CD4-positive, alpha-beta T cell treated with Interleukin-4 for 4 hours (primary cell): ENCODE results near the gene VPS33B.
A peak's percentile ranks its signal among the peaks of the same experiment; 100 is the strongest.

Experiments used
- DNase-seq: peaks from one replicate; pipeline ENCODE4 v3.0.0-alpha.2; 2020

VPS33B gene

GRCh38 chr15:90970274-90970673 is 52.1 kb downstream of the VPS33B start:
- no peak for DNase-seq

GRCh38 chr15:90968434-90968833 is 54.0 kb downstream of the VPS33B start:
- DNase-seq = no peak

- no peak for DNase-seq
Observed at GRCh38 chr15:90967206-90967605, 55.2 kb downstream of the VPS33B start.

GRCh38 chr15:90966262-90966661 is 56.1 kb downstream of the VPS33B start:
- DNase-seq = no peak

- no peak for DNase-seq
Observed at GRCh38 chr15:90962021-90962420, 60.4 kb downstream of the VPS33B start.

- DNase-seq = no peak
Observed at GRCh38 chr15:90960298-90961091, 61.9 kb downstream of the VPS33B start.

- no peak for DNase-seq
Observed at GRCh38 chr15:90959894-90960293, 62.5 kb downstream of the VPS33B start.

- DNase-seq = no peak
Observed at GRCh38 chr15:90959028-90959595, 63.3 kb downstream of the VPS33B start.

- DNase-seq = no peak
Observed at GRCh38 chr15:90957791-90958190, 64.6 kb downstream of the VPS33B start.

- no peak for DNase-seq
Observed at GRCh38 chr15:90957031-90957790, 65.2 kb downstream of the VPS33B start.

GRCh38 chr15:90956274-90957030 is 65.9 kb downstream of the VPS33B start:
- DNase-seq = peak; percentile 42

GRCh38 chr15:90955624-90956273 is 66.6 kb downstream of the VPS33B start:
- no peak for DNase-seq

GRCh38 chr15:90954712-90955623 is 67.4 kb downstream of the VPS33B start, which contains the start of gene RCCD1:
RCCD1 (plus strand) TSS chr15:90954884; CDS start chr15:90956735, 1,851 bp downstream.
- peak; percentile 86 for DNase-seq

GRCh38 chr15:90953947-90954711 is 68.3 kb downstream of the VPS33B start:
- no peak for DNase-seq

GRCh38 chr15:90952901-90953677 is 69.3 kb downstream of the VPS33B start:
- no peak for DNase-seq

- no peak for DNase-seq
Observed at GRCh38 chr15:90950676-90951075, 71.7 kb downstream of the VPS33B start.

GRCh38 chr15:90949979-90950675 is 72.3 kb downstream of the VPS33B start:
- no peak for DNase-seq
